Neural crest cell (in vitro differentiated cells): ENCODE results near the gene CLMP. TPM values are rescaled to one million over a fixed set of nuclear protein-coding genes. Genes with fewer than 3 reads are reported as not detected.

Experiments
- DNase-seq: peaks from one replicate; pipeline ENCODE4 v3.0.0; 2021; ENCODE audit warnings: low read depth, mixed read lengths, low spot score
- H3K27ac Mint-ChIP-seq: one replicate; pipeline ENCODE4 v1.8.0; 2021; ENCODE audit warnings: mild to moderate bottlenecking, mixed read lengths; ENCODE audit not compliant: unreplicated experiment
- H3K27me3 Mint-ChIP-seq: 2 replicates; pipeline ENCODE4 v1.8.0; 2021; ENCODE audit warnings: low read depth, mild to moderate bottlenecking, mixed read lengths
- H3K36me3 Mint-ChIP-seq: 2 replicates; pipeline ENCODE4 v1.8.0; 2021; ENCODE audit warnings: low read depth, mild to moderate bottlenecking, mixed read lengths
- H3K4me1 Mint-ChIP-seq: 2 replicates; pipeline ENCODE4 v1.8.0; 2021; ENCODE audit warnings: mixed read lengths
- H3K4me3 Mint-ChIP-seq: one replicate; pipeline ENCODE4 v1.8.0; 2021; ENCODE audit warnings: mild to moderate bottlenecking, mixed read lengths
- H3K9me3 Mint-ChIP-seq: 2 replicates; pipeline ENCODE4 v1.8.0; 2021; ENCODE audit warnings: mixed read lengths
- total RNA-seq: library from RNA; stranded (reverse); gene quantifications from 2 replicates; pipeline ENCODE4 v1.2.1, GENCODE V29; 2021
- TF ChIP-seq, protein P1 (sequence below): fragments of 200-600 bp; sonication (generic); conservative IDR thresholded peaks from 2 replicates; pipeline ENCODE4 v1.5.0; 2021; ENCODE audit warnings: antibody characterized with exemption, mild to moderate bottlenecking

Gene CLMP
- total RNA-seq, 1 donor from 2014 or later, result 4.3 TPM

DNA sequence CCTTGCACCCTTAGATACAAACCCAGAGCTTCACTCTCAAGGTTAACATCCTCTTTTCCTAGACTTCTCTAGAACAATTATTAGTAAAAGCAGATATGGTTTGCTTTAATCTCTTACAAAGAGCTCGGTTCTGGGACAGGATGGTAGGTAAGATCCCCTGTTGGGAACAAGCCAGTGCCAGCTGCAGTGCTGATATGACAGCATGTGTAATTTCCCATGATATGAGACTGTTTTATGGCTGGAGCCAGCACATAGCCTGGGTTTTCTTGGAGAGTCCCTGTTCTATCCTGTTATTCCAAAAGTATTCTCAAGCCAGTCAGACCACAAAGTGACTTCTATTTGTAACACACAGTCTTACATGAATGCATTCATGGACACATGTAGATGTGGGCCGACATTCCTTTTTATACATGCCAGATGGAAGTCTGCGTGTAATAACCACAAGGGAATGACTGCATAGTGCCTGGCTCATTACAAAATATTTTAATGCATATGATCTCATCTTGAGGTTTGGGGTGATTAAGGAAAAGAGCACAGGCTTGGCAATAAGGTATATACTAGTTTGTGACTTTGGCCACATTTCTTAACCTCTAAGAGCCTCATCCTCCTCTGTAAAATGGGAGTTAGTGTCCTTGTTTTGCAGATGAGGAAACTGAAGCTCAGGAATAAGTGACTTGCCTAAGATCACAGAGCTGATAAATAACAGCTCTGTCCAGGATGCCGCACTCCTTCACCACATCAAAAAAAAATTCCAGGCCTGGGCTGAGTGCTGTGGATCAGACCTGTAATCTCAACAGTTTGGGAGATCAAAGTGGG, 21.8 kb downstream of the CLMP start:
- Mint-ChIP-seq H3K27ac (no peak overlapping the region), H3K4me1 (peaks cover 4% of the 10 kb centered on the region), H3K27me3 (no peaks in the 10 kb centered on the region), H3K4me3 (no peak overlapping the region), H3K9me3 (no peaks in the 10 kb centered on the region), H3K36me3 (no peaks in the 10 kb centered on the region)
- no peak for DNase-seq
- TF ChIP-seq, protein P1, sequence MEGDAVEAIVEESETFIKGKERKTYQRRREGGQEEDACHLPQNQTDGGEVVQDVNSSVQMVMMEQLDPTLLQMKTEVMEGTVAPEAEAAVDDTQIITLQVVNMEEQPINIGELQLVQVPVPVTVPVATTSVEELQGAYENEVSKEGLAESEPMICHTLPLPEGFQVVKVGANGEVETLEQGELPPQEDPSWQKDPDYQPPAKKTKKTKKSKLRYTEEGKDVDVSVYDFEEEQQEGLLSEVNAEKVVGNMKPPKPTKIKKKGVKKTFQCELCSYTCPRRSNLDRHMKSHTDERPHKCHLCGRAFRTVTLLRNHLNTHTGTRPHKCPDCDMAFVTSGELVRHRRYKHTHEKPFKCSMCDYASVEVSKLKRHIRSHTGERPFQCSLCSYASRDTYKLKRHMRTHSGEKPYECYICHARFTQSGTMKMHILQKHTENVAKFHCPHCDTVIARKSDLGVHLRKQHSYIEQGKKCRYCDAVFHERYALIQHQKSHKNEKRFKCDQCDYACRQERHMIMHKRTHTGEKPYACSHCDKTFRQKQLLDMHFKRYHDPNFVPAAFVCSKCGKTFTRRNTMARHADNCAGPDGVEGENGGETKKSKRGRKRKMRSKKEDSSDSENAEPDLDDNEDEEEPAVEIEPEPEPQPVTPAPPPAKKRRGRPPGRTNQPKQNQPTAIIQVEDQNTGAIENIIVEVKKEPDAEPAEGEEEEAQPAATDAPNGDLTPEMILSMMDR, result no peak

DNA sequence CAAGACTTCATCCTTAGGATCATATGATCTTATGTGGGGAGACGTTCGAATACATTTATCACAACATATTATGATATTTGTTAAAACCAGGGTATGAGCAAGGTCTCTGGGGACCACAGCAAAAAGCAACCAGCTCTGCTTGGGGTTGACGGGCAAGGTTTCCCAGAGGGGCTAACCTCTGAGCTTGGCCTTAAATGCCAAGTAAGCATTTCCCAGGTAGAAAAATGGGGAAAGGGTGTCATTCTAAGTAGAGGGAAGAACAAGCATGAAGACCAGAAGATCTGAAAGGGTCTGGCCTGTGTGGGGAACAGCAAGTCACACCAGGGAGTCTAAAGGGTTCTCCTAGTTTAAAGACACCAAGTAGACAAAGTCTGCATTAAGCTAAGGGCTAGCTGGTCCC, 24.1 kb downstream of the CLMP start:
- H3K27ac Mint-ChIP-seq, result no peak overlapping the region
- H3K4me3 Mint-ChIP-seq, result no peak overlapping the region
- H3K36me3 Mint-ChIP-seq, result no peaks in the 10 kb centered on the region
- H3K27me3 Mint-ChIP-seq, result no peaks in the 10 kb centered on the region
- H3K9me3 Mint-ChIP-seq, result no peaks in the 10 kb centered on the region
- no peak for DNase-seq
- TF ChIP-seq, protein P1, result no peak
- peaks cover 7% of the 10 kb centered on the region for H3K4me1 Mint-ChIP-seq

DNA sequence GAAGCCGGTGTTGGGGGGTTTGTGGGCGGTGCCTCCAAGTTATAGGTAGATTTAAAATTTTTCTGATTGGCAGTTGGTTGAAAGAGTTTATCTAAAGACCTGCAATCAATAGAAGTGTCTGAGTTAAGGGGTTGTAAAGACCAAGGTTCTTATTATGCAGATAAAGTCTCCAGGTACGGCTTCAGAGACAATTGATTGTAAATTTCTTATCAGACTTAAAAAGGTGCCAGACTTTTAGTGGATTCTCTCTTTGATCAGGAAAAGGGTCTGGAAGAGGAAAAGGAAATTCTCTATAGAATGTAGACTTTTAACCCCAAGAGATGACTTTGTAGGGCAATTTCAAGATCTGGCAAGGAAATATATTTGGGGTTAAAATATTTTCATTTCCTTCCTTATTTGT, 25.2 kb downstream of the CLMP start:
- Mint-ChIP-seq H3K4me1 (peaks cover 9% of the 10 kb centered on the region), H3K4me3 (no peak overlapping the region), H3K36me3 (no peaks in the 10 kb centered on the region), H3K27ac (no peak overlapping the region), H3K27me3 (no peaks in the 10 kb centered on the region), H3K9me3 (no peaks in the 10 kb centered on the region)
- TF ChIP-seq, protein P1, result no peak
- no peak for DNase-seq

DNA sequence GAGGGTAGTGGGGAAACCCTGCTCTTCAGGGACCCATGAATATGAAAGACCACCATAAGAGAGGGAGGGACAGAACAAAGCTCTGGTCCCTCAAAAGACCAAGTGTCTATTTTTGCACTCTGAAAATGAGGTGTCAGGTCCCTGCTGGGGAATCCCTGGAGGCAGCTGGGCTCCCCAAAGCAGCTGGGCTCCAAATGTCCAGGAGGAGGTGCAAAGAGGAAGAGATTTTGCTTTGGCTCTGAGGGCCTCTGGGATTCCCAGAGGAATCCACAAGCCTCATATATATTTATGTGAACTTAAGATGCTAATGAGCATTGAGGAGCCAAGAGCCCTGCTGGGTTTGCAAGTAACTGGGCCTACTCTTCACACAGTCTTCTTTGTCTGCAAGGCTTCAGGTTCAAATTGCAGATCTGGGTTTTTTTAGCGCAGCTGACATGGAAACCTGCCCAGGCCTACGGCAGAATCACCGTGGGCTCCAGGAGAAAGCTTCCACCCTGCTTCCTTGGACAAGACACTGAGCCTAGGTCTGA, 26.0 kb downstream of the CLMP start:
- Mint-ChIP-seq H3K4me3 (no peak overlapping the region), H3K9me3 (no peaks in the 10 kb centered on the region), H3K27me3 (no peaks in the 10 kb centered on the region), H3K4me1 (peaks cover 9% of the 10 kb centered on the region), H3K36me3 (no peaks in the 10 kb centered on the region), H3K27ac (no peak overlapping the region)
- no peak for DNase-seq
- TF ChIP-seq, protein P1, result no peak

DNA sequence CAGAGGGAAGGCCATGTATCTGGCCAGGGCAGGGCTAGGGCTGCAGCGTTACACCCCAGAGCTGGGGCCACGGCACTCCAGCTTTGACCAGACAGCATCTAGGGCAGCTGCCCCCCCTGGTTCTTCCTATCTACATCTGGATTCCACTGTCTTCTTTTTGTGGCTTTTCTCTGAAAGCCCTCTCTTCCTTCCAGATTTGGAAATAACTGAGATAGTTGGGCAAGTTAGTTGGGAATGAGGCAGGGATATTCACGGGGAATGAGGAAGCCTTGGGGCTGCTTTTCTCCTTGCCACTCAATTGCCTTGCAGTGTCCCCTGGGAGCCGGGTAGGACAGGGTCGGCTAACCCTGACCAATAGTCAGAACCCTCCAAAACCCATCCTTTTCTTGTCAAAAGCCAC, 26.8 kb downstream of the CLMP start:
- Mint-ChIP-seq H3K4me1 (peaks cover 9% of the 10 kb centered on the region), H3K27ac (no peak overlapping the region), H3K4me3 (no peak overlapping the region), H3K9me3 (no peaks in the 10 kb centered on the region), H3K36me3 (no peaks in the 10 kb centered on the region), H3K27me3 (no peaks in the 10 kb centered on the region)
- TF ChIP-seq, protein P1, result no peak
- DNase-seq, result no peak
